HepG2 (cell line): Measurements from ENCODE around the gene TACC3. TPM values are rescaled to one million over a fixed set of nuclear protein-coding genes. Genes with fewer than 3 reads are reported as not detected.

Experiments used
- ATAC-seq: fragments of 200-7000 bp; cut with Tn5 transposase; 3 replicates; pipeline ENCODE4 v1.9.1; 2020; ENCODE audit warnings: mild to moderate bottlenecking, moderate library complexity
- BruUV-seq: library from RNA; stranded (reverse); fragments of 400-500 nt; replicated peaks from 2 replicates; lab custom pipeline; 2021; lab: Mats Ljungman, UMichigan
- CTCF ChIA-PET: fragments of 300-600 bp; formaldehyde crosslinking; extraction: SDS; loops from one replicate; lab custom pipeline; 2021; ENCODE audit warnings: low total read pairs, inconsistent platforms, low intra/inter-chr PET ratio; lab: Yijun Ruan, JAX
- POLR2A ChIA-PET: fragments of 350-600 bp; sonication (Branson Sonifier 250); formaldehyde crosslinking; loops from one replicate; lab custom pipeline; 2020; ENCODE audit warnings: antibody characterized with exemption, inconsistent platforms; lab: Yijun Ruan, JAX
- DNase-seq: peaks from one replicate; pipeline ENCODE4 v3.0.0-alpha.2; 2015; ENCODE audit warnings: low spot score
- FAIRE-seq: peaks from 3 replicates; lab custom pipeline; 2011; peaks lifted over from hg19 to GRCh38; lab: Jason Lieb, UNC
- H2AFZ ChIP-seq: one replicate; pipeline ENCODE4 v1.6.1; 2011; ENCODE audit warnings: low read length, inconsistent platforms
- H3K27ac ChIP-seq: fragments of 300-600 bp; 3 replicates; pipeline ENCODE4 v1.8.0; 2011; ENCODE audit warnings: mixed run types, mild to moderate bottlenecking, mixed read lengths, low read length, inconsistent platforms; ENCODE audit not compliant: insufficient read depth; ENCODE audit errors: extremely low read length
- H3K27me3 ChIP-seq, 2 experiments: fragments of 200-600 bp in 1 of 2; 2 replicates in 1 of 2; 3 replicates in 1 of 2; pipeline versions ENCODE4 v1.6.0 to v1.8.0; 2011; ENCODE audit warnings: low read length in 2 of 2, mild to moderate bottlenecking in 2 of 2, moderate library complexity in 2 of 2, inconsistent platforms in 1 of 2; ENCODE audit not compliant: insufficient read depth in 2 of 2, control insufficient read depth in 1 of 2
- H3K36me3 ChIP-seq, 2 experiments: fragments of 200-600 bp in 1 of 2; replicated peaks in 1 of 2; 2 replicates in 1 of 2; 3 replicates in 1 of 2; pipeline versions ENCODE4 v1.5.1 to v1.8.0; 2011; ENCODE audit warnings: low read length in 2 of 2, inconsistent platforms in 1 of 2; ENCODE audit not compliant: insufficient read depth in 2 of 2, control insufficient read depth in 1 of 2
- H3K4me1 ChIP-seq: 2 replicates; pipeline ENCODE4 v1.5.1; 2012; ENCODE audit warnings: low read length, inconsistent platforms; ENCODE audit not compliant: insufficient read depth
- H3K4me2 ChIP-seq: 2 replicates; pipeline ENCODE4 v1.6.0; 2011; ENCODE audit warnings: low read depth, low read length, inconsistent platforms
- H3K4me3 ChIP-seq, 3 experiments: fragments of 200-600 bp in 1 of 3; sonication (generic), shearing (Covaris generic) in 1 of 3; replicated peaks in 1 of 3; 2 replicates each; pipeline ENCODE4 v1.5.1; 2011 to 2016; ENCODE audit warnings: low read length in 3 of 3, inconsistent platforms in 2 of 3, low read depth in 2 of 3, mild to moderate bottlenecking in 2 of 3, control low read depth in 1 of 3, mixed read lengths in 1 of 3; ENCODE audit not compliant: insufficient read depth in 1 of 3
- H3K79me2 ChIP-seq: one replicate; pipeline ENCODE4 v1.6.1; 2011; ENCODE audit warnings: low read length, inconsistent platforms; ENCODE audit not compliant: insufficient read depth
- H3K9ac ChIP-seq: 2 replicates; pipeline ENCODE4 v1.6.0; 2011; ENCODE audit warnings: mild to moderate bottlenecking, low read depth, low read length, inconsistent platforms; ENCODE audit not compliant: insufficient read depth
- H3K9me3 ChIP-seq: 2 replicates; pipeline ENCODE4 v1.5.1; 2012; ENCODE audit warnings: mild to moderate bottlenecking, low read length
- H4K20me1 ChIP-seq: 2 replicates; pipeline ENCODE4 v1.6.0; 2011; ENCODE audit warnings: inconsistent platforms, mild to moderate bottlenecking, low read length, moderate library complexity; ENCODE audit not compliant: insufficient read depth
- HCFC1 ChIP-seq: fragments of 150-350 bp; IDR thresholded peaks from 2 replicates; pipeline ENCODE4 v1.6.1; 2014; ENCODE audit warnings: low read depth, low read length
- HMG20A ChIP-seq: IDR thresholded peaks from 2 replicates; pipeline ENCODE4 v1.6.1; 2016; ENCODE audit warnings: borderline replicate concordance
- KLF6 ChIP-seq: IDR thresholded peaks from 2 replicates; pipeline ENCODE4 v1.8.0; 2016; ENCODE audit warnings: missing biosample characterization, missing genetic modification reagents
- WGBS: methylation state at CpG from one replicate; pipeline ENCODE4 v1.1.6; 2017; ENCODE audit warnings: low lambda C conversion rate; 5-methylcytosine and 5-hydroxymethylcytosine counted together
- in situ Hi-C: cut with HindIII; loops from 2 replicates; pipeline ENCODE4 v1.10.0; 2017; ENCODE audit warnings: low pct_unique_long_range_greater_than_20kb; ENCODE audit not compliant: extremely low pct_ligation_motif_present
- intact Hi-C: fragments of 100-400 bp; cut with micrococcal nuclease; formaldehyde crosslinking; loops from one replicate; pipeline ENCODE4 v1.10.0; 2022; ENCODE audit not compliant: unreplicated experiment
- polyA plus RNA-seq, 8 experiments: library from polyadenylated mRNA; depleted of rRNA in 3 of 8; stranded (reverse) in 7 of 8; unstranded in 1 of 8; fragments of >200 nt; fragmentation: Illumina TruSeq in 4 of 8; extraction: Trizol in 4 of 8; gene quantifications; 2 replicates each; pipeline versions ENCODE4 v1.2.1 to v1.2.3, GENCODE V29; 2011 to 2016; ENCODE audit warnings: low read depth in 4 of 8, missing spikeins in 1 of 8, mixed read lengths in 1 of 8; ENCODE audit not compliant: insufficient read depth in 1 of 8
- total RNA-seq, 5 experiments: library from RNA; depleted of rRNA; stranded (reverse); fragments of >200 nt; fragmentation: Illumina TruSeq; extraction: Trizol; gene quantifications; 2 replicates each; pipeline ENCODE4 v1.2.3, GENCODE V29; 2016; ENCODE audit warnings: low read depth in 1 of 5
- TF ChIP-seq, protein P1 (sequence below): sonication (generic); formaldehyde crosslinking; IDR thresholded peaks from 2 replicates; pipeline ENCODE4 v1.4.0; 2020; ENCODE audit warnings: missing genetic modification reagents
- TF ChIP-seq, protein P2 (sequence below): sonication (generic); formaldehyde crosslinking; IDR thresholded peaks from 2 replicates; pipeline ENCODE4 v1.8.0; 2022; ENCODE audit warnings: mild to moderate bottlenecking, missing genetic modification reagents, moderate library complexity
- TF ChIP-seq, protein P3 (sequence below): sonication (generic); formaldehyde crosslinking; conservative IDR thresholded peaks from 2 replicates; pipeline ENCODE4 v1.8.0; 2022; ENCODE audit warnings: missing genetic modification reagents
- TF ChIP-seq, protein P4 (sequence below): sonication (generic); formaldehyde crosslinking; IDR thresholded peaks from 2 replicates; pipeline ENCODE4 v1.4.0; 2020; ENCODE audit warnings: missing genetic modification reagents
- TF ChIP-seq, protein P5 (sequence below): sonication (generic); formaldehyde crosslinking; IDR thresholded peaks from 2 replicates; pipeline ENCODE4 v1.4.0; 2020; ENCODE audit warnings: mild to moderate bottlenecking, missing genetic modification reagents, borderline replicate concordance
- TF ChIP-seq, protein P6 (sequence below): sonication (generic); formaldehyde crosslinking; IDR thresholded peaks from 2 replicates; pipeline ENCODE4 v1.5.0; 2020; ENCODE audit warnings: mild to moderate bottlenecking, missing genetic modification reagents

Gene TACC3
- total and polyA plus RNA-seq, 2 of the 13 experiments (the other 11 are each of a cell fraction or from before 2014, with no cell fraction given), result 20.3 to 21.2 TPM

DNA sequence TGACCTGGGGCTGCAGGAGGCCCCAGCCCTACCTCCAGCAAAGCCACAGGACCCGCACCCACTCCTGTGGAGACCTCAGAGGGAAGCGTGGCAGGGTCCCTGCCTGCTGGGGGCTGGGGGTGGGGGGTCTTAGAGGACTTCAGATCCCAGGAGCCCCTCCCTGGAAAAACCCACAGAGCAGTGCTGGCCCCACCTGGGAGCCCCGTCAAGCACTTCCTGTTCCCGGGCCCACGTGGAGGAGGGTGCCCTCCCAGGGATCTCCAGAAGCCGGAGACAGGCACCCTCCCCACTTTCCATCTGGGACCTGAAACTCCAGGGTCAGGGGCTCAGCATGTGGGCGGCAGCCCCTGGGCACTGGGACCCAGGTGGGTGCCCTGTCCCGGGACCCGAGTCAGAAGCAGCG lies 32.0 kb downstream of the TACC3 start:
- no peak for FAIRE-seq
- H3K27me3 ChIP-seq, result no peaks in the 10 kb centered on the region; a peak in 1 of 5 replicates
- no peak for TF ChIP-seq HMG20A (CRISPR knock-in tag)
- TF ChIP-seq, protein P1, sequence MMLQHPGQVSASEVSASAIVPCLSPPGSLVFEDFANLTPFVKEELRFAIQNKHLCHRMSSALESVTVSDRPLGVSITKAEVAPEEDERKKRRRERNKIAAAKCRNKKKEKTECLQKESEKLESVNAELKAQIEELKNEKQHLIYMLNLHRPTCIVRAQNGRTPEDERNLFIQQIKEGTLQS (CRISPR knock-in tag), result no peak
- TF ChIP-seq KLF6, result no peak
- TF ChIP-seq, protein P2, sequence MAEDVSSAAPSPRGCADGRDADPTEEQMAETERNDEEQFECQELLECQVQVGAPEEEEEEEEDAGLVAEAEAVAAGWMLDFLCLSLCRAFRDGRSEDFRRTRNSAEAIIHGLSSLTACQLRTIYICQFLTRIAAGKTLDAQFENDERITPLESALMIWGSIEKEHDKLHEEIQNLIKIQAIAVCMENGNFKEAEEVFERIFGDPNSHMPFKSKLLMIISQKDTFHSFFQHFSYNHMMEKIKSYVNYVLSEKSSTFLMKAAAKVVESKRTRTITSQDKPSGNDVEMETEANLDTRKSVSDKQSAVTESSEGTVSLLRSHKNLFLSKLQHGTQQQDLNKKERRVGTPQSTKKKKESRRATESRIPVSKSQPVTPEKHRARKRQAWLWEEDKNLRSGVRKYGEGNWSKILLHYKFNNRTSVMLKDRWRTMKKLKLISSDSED (CRISPR knock-in tag), result 0 out of 2 replicates have a peak, but pooled peaks have one; percentile 32
- TF ChIP-seq HCFC1, result no peak
- TF ChIP-seq, protein P3, sequence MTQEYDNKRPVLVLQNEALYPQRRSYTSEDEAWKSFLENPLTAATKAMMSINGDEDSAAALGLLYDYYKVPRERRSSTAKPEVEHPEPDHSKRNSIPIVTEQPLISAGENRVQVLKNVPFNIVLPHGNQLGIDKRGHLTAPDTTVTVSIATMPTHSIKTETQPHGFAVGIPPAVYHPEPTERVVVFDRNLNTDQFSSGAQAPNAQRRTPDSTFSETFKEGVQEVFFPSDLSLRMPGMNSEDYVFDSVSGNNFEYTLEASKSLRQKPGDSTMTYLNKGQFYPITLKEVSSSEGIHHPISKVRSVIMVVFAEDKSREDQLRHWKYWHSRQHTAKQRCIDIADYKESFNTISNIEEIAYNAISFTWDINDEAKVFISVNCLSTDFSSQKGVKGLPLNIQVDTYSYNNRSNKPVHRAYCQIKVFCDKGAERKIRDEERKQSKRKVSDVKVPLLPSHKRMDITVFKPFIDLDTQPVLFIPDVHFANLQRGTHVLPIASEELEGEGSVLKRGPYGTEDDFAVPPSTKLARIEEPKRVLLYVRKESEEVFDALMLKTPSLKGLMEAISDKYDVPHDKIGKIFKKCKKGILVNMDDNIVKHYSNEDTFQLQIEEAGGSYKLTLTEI, result no peak
- TF ChIP-seq, protein P4, sequence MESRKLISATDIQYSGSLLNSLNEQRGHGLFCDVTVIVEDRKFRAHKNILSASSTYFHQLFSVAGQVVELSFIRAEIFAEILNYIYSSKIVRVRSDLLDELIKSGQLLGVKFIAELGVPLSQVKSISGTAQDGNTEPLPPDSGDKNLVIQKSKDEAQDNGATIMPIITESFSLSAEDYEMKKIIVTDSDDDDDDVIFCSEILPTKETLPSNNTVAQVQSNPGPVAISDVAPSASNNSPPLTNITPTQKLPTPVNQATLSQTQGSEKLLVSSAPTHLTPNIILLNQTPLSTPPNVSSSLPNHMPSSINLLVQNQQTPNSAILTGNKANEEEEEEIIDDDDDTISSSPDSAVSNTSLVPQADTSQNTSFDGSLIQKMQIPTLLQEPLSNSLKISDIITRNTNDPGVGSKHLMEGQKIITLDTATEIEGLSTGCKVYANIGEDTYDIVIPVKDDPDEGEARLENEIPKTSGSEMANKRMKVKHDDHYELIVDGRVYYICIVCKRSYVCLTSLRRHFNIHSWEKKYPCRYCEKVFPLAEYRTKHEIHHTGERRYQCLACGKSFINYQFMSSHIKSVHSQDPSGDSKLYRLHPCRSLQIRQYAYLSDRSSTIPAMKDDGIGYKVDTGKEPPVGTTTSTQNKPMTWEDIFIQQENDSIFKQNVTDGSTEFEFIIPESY (CRISPR knock-in tag), result peak; percentile 5; the same call in 1 of the 2 replicates
- TF ChIP-seq, protein P5, sequence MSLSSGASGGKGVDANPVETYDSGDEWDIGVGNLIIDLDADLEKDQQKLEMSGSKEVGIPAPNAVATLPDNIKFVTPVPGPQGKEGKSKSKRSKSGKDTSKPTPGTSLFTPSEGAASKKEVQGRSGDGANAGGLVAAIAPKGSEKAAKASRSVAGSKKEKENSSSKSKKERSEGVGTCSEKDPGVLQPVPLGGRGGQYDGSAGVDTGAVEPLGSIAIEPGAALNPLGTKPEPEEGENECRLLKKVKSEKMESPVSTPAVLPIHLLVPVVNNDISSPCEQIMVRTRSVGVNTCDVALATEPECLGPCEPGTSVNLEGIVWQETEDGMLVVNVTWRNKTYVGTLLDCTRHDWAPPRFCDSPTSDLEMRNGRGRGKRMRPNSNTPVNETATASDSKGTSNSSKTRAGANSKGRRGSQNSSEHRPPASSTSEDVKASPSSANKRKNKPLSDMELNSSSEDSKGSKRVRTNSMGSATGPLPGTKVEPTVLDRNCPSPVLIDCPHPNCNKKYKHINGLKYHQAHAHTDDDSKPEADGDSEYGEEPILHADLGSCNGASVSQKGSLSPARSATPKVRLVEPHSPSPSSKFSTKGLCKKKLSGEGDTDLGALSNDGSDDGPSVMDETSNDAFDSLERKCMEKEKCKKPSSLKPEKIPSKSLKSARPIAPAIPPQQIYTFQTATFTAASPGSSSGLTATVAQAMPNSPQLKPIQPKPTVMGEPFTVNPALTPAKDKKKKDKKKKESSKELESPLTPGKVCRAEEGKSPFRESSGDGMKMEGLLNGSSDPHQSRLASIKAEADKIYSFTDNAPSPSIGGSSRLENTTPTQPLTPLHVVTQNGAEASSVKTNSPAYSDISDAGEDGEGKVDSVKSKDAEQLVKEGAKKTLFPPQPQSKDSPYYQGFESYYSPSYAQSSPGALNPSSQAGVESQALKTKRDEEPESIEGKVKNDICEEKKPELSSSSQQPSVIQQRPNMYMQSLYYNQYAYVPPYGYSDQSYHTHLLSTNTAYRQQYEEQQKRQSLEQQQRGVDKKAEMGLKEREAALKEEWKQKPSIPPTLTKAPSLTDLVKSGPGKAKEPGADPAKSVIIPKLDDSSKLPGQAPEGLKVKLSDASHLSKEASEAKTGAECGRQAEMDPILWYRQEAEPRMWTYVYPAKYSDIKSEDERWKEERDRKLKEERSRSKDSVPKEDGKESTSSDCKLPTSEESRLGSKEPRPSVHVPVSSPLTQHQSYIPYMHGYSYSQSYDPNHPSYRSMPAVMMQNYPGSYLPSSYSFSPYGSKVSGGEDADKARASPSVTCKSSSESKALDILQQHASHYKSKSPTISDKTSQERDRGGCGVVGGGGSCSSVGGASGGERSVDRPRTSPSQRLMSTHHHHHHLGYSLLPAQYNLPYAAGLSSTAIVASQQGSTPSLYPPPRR (CRISPR knock-in tag), result no peak
- TF ChIP-seq, protein P6, sequence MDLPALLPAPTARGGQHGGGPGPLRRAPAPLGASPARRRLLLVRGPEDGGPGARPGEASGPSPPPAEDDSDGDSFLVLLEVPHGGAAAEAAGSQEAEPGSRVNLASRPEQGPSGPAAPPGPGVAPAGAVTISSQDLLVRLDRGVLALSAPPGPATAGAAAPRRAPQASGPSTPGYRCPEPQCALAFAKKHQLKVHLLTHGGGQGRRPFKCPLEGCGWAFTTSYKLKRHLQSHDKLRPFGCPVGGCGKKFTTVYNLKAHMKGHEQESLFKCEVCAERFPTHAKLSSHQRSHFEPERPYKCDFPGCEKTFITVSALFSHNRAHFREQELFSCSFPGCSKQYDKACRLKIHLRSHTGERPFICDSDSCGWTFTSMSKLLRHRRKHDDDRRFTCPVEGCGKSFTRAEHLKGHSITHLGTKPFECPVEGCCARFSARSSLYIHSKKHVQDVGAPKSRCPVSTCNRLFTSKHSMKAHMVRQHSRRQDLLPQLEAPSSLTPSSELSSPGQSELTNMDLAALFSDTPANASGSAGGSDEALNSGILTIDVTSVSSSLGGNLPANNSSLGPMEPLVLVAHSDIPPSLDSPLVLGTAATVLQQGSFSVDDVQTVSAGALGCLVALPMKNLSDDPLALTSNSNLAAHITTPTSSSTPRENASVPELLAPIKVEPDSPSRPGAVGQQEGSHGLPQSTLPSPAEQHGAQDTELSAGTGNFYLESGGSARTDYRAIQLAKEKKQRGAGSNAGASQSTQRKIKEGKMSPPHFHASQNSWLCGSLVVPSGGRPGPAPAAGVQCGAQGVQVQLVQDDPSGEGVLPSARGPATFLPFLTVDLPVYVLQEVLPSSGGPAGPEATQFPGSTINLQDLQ, result no peak

More for the DNA sequence above, 32.0 kb downstream of the TACC3 start:
- Histone ChIP-seq H3K4me3 (peak overlapping the region; percentile 45 to 73 (median 56); a peak in 5 of 6 replicates), H3K9me3 (no peaks in the 10 kb centered on the region), H3K79me2 (no peaks in the 10 kb centered on the region), H2AFZ (no peak overlapping the region), H3K27ac (peak overlapping the region; percentile 12), H4K20me1 (no peaks in the 10 kb centered on the region), H3K4me2 (peak overlapping the region; percentile 82), H3K36me3 (no peaks in the 10 kb centered on the region), H3K9ac (peak overlapping the region; percentile 51; the same call in 1 of the 2 replicates), H3K4me1 (peaks cover 88% of the 10 kb centered on the region)
- ChIA-PET CTCF (interaction anchor here (2.9 kb wide), 1 partner anchor 57 kb away, joined by 22 read pairs; no protein-coding TSS in a partner anchor), POLR2A (interaction anchor here (1.4 to 34.3 kb wide), 8 partner anchors 10 to 43 kb away, joined by 4 to 1258 read pairs (median 14); partner anchors contain the start of gene FGFR3)
- intact Hi-C loops (loop anchor here (2.0 kb wide), 1 partner anchor 26 kb away; no protein-coding TSS in a partner anchor), in situ Hi-C loops (loop anchor here (10.0 kb wide), 1 partner anchor 52 kb away; no protein-coding TSS in a partner anchor)
- peak; percentile 5; the same call in 2 of the 3 replicates for ATAC-seq
- 0% methylated on average over 1 of the region's 10 CpGs for WGBS
- no TSS peak for BruUV-seq
- DNase-seq, result no peak
